CD4-positive, alpha-beta T cell treated with Interleukin-17A for 1 hour (primary cell): ENCODE data around the gene KISS1R.

ENCODE experiments used
- DNase-seq: peaks from one replicate; pipeline ENCODE4 v3.0.0-alpha.2; 2020

The KISS1R gene

DNA sequence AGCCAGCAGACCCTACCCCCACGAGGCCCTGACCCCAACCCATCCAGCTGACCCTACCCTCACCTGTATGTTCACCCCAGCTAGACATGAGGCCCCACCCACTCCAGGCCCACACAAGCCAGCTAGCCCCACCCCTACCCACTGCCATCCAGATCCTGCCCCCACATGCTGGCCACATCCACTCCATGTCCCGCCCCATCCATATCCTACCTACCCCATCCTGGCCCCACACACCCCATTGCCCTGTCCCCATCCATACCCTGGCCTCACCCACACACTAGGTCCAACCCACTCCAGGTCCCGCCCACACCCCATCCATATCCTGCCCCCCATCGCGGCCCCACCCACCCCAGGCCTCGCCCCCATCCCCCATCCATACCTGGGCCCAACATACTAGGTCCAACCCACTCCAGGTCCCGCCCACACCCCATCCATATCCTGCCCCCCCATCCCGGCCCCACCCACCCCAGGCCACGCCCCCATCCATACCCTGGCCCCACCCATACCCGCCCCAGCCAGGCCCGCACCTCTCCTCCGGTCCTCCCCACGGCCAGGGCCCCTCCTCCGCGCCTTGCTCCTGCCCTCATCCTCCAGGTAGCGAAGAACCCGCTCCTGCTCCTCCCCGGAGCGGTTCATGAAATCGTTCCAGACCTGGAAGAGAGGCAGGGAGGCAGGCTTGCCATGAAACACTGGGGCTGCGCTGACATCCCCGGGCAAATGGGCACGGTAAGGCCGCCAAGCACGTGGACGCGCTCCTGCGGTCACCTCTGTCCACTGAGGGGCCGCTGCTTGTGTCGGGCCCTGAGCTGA is 16.6 kb upstream of the KISS1R start:
- peak; percentile 65 for DNase-seq

DNA sequence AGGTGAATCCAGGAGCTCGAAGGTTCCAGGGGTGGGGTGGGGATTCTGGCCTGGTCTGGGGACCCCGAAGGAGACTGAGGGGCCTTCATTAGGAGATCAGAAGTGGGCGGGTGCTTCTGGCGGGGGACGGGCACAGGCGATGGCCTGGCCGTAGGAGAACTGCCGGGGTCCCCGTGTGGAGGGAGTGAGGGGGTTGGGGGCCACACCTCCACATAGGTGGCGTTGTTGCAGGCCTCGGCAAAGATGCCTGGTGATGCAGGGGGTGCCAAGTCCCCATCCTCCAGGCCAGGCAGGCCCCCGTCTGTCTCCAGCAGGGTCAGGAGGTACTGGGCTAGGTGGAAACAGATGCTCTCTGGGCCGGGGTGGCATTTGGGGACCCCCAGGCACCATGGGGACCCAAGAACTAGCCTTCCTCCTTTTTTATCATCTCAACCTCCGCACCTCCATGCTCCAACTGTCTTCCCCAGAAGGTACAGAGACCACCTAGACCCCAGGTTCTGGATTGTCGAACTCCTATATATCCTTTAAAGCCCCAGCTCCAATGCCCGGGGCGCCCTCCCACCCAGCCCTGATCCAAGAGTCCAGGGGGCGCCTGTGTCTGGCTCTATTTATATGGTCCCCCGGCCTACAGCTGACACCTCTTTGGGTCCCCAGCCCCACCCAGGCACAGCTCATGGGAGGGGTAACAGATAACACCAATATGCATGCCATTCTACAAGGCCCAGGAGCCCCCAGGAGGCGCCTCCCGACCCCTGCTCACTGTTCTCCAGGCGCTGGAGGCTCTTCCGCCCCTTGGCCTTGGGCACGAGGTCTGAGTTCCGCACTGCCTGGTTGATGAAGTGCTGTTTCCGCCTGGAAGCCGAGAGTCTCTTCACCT is 15.7 kb upstream of the KISS1R start:
- no peak for DNase-seq

DNA sequence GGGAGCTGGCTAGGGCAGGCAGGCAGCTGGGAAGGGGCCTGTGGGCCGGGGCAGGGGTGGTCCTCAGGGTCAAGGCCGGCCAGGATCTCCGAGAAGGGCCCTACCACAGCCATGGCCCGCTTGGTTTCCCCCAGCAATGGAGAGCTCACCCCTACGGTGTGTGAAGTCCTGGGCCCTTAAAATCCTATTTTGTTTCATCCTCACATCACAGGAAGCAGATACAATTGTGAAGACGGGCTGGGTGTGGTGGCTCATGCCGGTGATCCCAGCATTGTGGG is 15.1 kb upstream of the KISS1R start:
- DNase-seq, result no peak

- no peak for DNase-seq
Measured at GRCh38 chr19:902446-903226, 14.5 kb upstream of the KISS1R start.

- no peak for DNase-seq
Measured at GRCh38 chr19:903266-903797, 13.8 kb upstream of the KISS1R start.

DNA sequence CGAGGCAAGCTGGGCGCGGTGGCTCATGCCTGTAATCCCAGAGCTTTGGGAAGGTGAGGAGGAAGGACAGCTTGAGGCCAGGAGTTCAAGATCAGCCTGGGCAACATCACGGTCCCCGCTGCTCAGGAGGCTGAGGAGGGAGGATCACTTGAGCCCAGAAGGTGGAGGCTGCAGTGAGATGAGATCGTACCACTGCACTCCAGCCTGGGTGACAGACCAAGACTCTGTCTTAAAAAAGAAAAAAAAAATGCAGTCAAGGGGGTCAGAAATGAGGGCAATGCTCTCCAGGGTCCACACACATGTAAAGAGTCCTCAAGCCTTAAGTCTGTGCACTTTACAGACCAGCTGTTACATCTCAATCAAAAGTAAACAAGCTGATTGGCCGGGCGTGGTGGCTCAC is 12.6 kb upstream of the KISS1R start:
- no peak for DNase-seq

DNA sequence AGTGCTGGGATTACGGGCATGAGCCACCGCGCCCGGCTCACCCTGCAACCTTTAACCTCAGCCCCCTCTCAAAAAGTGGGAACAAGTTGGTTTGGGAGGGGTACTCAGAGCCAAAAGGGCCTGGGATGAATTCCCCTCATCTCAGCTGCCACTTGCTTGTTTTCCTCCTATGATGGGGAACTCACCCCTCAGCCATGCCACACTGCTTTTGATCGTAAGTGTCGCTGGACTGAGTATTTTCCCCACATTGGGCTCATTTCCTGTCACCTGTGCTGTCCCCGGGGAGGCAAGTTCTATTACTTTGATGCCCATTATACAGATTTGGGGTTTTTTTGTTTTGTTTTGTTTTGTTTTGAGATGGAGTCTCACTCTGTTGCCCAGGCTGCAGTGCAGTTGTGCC is 10.7 kb upstream of the KISS1R start:
- peak; percentile 62 for DNase-seq

DNA sequence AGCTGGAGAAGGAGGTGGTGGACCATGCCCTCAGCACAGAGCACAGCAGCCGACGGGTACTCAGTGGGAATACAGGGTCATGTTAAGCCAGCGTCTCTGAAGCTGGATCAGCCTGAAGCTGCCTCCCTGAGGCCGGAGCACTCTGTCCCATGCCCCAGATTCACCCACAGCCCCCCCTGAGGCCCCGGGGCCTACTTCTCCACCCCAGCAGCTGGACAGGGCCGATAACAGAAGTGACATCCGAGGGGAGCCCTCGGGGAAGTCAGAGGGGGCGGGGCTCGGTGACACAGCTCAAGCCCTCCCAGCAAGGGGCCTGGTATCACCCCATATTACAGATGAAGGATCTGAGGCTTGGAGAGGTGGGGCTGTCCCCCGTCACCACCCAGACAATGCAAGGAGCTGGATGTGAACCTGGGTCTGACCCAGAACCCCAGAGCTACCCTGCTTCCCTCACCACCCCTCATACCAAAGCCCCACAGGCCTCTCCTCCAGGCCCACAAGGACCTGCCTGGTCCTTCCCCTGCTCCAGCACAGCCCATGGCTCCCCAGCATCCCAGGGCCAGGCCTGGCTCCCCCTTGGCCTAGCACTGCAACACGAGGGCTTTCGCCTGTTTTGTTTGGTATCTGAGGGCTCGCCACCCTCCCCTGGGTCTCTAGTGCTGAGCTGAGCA is 9.8 kb upstream of the KISS1R start:
- peak; percentile 48 for DNase-seq

- no peak for DNase-seq
Measured at GRCh38 chr19:911197-912033, 5.7 kb upstream of the KISS1R start.

GRCh38 chr19:912181-913079 is 4.7 kb upstream of the KISS1R start:
- peak; percentile 58 for DNase-seq

DNA sequence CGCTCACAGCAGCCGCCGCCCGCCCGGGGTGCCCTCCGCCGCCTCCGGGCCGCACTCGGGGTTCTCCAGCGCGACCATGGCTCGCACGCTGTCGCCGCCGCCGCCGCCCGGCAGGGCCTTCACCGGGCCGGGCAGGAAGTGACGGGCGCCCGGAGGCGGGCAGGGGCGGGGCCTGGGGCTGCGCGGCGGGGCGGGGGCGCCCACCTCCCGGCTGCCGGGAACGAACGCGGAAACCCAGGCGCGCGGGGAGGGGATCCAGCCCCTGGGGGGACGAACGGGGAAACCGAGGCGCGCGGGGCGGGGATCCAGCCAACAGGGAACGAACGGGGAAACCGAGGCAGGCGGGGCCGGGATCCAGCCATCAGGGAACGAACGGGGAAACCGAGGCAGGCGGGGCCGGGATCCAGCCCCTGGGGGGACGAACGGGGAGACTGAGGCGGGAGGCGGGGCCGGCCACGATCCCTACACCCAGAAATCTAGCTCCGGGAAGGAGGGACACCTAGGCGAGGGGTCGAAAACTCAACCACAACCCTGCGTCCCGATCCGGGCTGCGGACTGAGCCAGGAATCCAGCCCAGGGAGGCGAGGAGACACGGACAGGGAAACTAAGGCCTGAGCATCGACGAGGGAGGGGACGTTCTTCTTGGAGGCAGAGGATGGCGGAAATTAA is 3.9 kb upstream of the KISS1R start, which contains the start of gene R3HDM4:
Gene R3HDM4, minus strand, starts transcription at position 140 of the 669 bp plus-strand sequence. Its CDS starts 62 bp downstream, at position 78.
- DNase-seq, result peak; percentile 89

DNA sequence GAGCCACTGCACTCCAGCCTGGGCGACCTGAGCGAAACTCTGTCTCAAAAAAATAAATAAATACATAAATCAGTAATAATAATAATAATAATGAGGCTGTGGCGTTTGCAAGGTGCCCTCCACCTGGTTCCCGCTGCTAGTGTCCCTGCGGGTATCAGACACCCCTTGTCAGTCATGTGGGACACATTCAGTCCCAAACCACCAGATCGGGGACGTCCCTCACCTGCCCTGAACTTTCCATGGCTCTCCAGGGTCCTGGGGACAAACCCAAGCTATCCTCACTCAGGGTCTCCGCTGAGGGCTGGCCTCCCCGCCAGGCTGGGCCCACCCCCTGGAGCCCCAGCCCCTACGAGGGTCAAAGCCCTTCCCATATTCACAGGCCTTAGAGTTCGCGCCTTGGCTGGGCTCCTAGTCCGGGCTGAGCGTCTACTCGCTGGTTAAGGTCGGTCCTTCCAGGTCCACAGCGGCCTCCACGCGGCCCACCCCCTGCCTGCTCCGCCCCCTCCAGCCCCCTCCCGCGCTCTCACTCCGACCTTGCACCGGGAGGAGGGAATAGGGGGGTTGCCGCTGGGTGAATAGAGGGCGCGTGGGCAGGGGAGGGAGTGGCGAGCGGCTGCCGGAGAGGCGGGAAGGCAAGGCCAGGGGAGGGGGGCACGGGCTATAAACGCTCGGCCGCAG is 349 bp upstream of the KISS1R start:
- no peak for DNase-seq

DNA sequence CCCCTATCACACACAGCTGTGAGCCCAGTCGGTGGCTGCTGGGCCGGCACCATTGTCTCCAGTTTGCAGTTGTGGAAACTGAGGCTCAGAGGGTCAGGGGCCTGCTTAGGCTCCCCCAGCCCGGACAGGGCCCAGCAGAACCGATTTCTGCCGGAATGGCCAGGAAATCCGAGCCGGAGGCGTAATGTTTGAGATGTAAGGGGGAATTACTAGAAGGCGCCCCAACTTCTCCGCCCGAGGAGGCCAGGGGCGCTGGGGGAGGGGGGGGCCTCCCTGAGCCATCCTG is 962 bp downstream of the KISS1R start:
- no peak for DNase-seq

- DNase-seq, result no peak
Measured at GRCh38 chr19:918481-919198, 1.5 kb downstream of the KISS1R start.

DNA sequence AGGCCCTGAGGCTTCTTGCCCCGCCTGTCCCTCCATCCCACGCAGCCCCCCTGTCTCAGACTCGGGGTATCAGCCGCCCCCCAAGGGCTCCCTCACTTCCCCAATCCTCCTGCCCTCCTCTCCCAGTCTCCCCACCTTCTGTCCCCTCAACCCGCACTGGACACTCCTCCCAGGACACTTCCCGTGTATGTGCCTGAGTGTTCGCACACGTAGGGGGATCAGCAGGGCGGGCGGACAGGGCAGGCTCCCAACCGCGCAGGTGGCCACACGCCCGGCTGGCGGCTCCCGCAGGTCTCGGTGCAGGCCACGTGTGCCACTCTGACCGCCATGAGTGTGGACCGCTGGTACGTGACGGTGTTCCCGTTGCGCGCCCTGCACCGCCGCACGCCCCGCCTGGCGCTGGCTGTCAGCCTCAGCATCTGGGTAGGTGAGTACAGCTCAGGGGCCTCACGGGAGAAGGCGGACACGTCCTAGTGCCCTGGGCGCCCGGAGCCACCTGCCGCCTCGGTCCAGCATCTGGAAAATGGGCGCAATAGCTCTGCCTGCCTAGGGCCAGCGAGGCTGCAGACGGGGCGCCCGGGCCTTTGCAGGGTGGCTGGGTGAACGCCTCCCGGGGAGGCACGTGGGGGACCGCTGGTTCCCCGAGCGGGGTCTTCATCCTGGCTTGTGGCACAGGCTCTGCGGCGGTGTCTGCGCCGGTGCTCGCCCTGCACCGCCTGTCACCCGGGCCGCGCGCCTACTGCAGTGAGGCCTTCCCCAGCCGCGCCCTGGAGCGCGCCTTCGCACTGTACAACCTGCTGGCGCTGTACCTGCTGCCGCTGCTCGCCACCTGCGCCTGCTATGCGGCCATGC is 2.3 kb downstream of the KISS1R start:
- peak; percentile 43 for DNase-seq

DNA sequence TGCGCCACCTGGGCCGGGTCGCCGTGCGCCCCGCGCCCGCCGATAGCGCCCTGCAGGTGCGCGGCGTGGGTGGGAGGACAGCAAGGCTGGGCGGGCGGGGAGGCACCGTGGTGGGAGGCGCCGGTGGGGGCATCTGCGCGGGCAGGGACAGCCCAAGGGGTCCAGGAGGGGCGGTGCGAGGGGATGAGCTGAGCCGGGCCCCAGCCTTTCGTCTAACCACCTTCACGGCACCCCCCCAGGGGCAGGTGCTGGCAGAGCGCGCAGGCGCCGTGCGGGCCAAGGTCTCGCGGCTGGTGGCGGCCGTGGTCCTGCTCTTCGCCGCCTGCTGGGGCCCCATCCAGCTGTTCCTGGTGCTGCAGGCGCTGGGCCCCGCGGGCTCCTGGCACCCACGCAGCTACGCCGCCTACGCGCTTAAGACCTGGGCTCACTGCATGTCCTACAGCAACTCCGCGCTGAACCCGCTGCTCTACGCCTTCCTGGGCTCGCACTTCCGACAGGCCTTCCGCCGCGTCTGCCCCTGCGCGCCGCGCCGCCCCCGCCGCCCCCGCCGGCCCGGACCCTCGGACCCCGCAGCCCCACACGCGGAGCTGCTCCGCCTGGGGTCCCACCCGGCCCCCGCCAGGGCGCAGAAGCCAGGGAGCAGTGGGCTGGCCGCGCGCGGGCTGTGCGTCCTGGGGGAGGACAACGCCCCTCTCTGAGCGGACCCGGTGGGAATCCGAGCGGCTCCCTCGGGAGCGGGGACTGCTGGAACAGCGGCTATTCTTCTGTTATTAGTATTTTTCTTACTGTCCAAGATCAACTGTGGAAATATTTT is 3.1 kb downstream of the KISS1R start:
- peak; percentile 77 for DNase-seq

DNA sequence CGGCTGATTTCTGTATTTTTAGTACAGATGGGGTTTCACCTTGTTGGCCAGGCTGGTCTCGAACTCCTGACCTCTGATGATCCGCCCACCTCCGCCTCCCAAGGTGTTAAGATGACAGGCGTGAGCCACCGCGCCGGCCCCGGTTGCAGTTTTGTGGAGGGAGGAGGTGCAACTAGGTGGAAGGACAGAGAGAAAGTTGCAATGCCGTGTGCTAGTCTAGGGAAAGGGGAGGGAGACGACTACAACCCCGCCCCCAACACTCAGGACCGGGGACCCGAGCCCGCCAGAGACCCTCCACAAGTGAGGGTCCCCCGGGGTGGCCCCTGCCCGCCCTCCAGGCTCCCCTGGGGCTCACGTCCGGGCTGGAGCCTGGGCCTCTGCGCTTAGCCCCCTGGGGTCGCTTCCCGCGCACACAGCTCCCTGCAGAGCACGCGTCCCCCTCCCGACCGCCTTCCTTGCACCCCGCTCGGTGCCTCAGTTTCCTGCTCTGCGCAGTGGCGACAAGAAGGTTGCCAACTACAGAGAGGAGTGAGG is 7.5 kb downstream of the KISS1R start:
- no peak for DNase-seq
